IMR-90 (cell line): Measurements from ENCODE around the gene POU2F2.

Source experiments
- POLR2A ChIP-seq: IDR thresholded peaks from 2 replicates; pipeline ENCODE4 v1.6.1; 2012; ENCODE audit warnings: mild to moderate bottlenecking, low read depth, low read length
- RAD21 ChIP-seq: IDR thresholded peaks from 2 replicates; pipeline ENCODE4 v1.6.1; 2012; ENCODE audit warnings: low read length, improper control_type of control experiment
- TF ChIP-seq, protein P1 (sequence below): conservative IDR thresholded peaks from 2 replicates; pipeline ENCODE4 v1.5.1; 2012; ENCODE audit warnings: mild to moderate bottlenecking, low read depth, low read length, improper control_type of control experiment

DNA sequence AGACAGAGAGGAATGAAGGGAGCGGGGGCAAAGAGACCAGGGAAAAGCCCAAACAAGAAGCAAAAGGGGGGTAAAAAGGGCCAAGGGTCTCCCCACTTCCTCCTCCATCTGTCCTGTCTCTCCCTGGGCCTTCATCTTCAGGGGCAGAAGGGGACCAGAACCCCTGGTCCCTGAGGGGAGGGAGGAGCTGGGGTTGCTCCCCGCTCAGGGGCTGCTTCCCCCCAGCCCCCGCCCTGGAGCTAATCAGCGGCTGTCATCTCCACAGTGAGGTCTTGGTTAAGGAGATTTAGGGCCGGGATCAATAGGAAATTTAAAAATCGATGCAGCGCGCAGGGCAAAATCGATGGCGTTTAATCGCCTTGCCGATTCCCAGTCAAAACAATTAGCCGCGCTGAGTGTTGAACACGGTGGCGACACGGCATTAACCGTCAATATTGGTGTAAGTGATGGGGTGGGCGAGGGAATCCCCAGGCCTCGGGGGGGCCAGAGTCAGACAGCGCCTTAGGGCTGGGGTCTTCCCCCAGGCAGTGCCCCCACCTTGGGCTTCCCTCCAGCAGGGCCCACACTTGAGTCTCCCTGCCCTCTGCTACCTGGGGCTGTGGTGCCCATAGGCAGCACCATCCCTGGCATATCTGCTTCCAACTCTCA, 29.5 kb upstream of the POU2F2 start:
- TF ChIP-seq, protein P1, sequence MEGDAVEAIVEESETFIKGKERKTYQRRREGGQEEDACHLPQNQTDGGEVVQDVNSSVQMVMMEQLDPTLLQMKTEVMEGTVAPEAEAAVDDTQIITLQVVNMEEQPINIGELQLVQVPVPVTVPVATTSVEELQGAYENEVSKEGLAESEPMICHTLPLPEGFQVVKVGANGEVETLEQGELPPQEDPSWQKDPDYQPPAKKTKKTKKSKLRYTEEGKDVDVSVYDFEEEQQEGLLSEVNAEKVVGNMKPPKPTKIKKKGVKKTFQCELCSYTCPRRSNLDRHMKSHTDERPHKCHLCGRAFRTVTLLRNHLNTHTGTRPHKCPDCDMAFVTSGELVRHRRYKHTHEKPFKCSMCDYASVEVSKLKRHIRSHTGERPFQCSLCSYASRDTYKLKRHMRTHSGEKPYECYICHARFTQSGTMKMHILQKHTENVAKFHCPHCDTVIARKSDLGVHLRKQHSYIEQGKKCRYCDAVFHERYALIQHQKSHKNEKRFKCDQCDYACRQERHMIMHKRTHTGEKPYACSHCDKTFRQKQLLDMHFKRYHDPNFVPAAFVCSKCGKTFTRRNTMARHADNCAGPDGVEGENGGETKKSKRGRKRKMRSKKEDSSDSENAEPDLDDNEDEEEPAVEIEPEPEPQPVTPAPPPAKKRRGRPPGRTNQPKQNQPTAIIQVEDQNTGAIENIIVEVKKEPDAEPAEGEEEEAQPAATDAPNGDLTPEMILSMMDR = no peak
- TF ChIP-seq POLR2A = no peak
- no peak for TF ChIP-seq RAD21
